Measurements from ENCODE around the gene GYG1.

GYG1 gene

GRCh38 chr3:149058198-149058597, 66.9 kb downstream of the GYG1 start:
- no peak for TF ChIP-seq TAF1 (IDR thresholded peaks at IDR 0.05; ENCODE audit: borderline replicate concordance, insufficient read depth, low read length)
- no peak for TF ChIP-seq SIN3A (IDR thresholded peaks at IDR 0.05; ENCODE audit: borderline replicate concordance, insufficient read depth, low read length)
- TF ChIP-seq REST (IDR thresholded peaks at IDR 0.05; ENCODE audit: insufficient read depth in 1 of 2, low read depth in 2 of 2, low read length in 2 of 2): no peak

- TF ChIP-seq TAF1 (IDR thresholded peaks at IDR 0.05; ENCODE audit: borderline replicate concordance, insufficient read depth, low read length) (no peak), FOXP2 (optimal IDR thresholded peaks at IDR 0.05; ENCODE audit: borderline replicate concordance, extremely low read depth, extremely low read length, insufficient read depth) (no peak), REST (IDR thresholded peaks at IDR 0.05; ENCODE audit: insufficient read depth in 1 of 2, low read depth in 2 of 2, low read length in 2 of 2) (no peak), SIN3A (IDR thresholded peaks at IDR 0.05; ENCODE audit: borderline replicate concordance, insufficient read depth, low read length) (no peak), POLR2AphosphoS5 (IDR thresholded peaks at IDR 0.05; ENCODE audit: low read depth, low read length) (no peak)
These were observed 67.3 kb downstream of the GYG1 start for GRCh38 chr3:149058602-149059001.

GRCh38 chr3:149061776-149062175, 70.4 kb downstream of the GYG1 start:
- TF ChIP-seq POLR2AphosphoS5 (IDR thresholded peaks at IDR 0.05; ENCODE audit: low read depth, low read length) (no peak), SIN3A (IDR thresholded peaks at IDR 0.05; ENCODE audit: borderline replicate concordance, insufficient read depth, low read length) (no peak), FOXP2 (optimal IDR thresholded peaks at IDR 0.05; ENCODE audit: borderline replicate concordance, extremely low read depth, extremely low read length, insufficient read depth) (no peak), TAF1 (IDR thresholded peaks at IDR 0.05; ENCODE audit: borderline replicate concordance, insufficient read depth, low read length) (no peak), REST (IDR thresholded peaks at IDR 0.05; ENCODE audit: insufficient read depth in 1 of 2, low read depth in 2 of 2, low read length in 2 of 2) (no peak)

GRCh38 chr3:149067883-149068282, 76.5 kb downstream of the GYG1 start:
- TF ChIP-seq POLR2AphosphoS5 (IDR thresholded peaks at IDR 0.05; ENCODE audit: low read depth, low read length) (no peak), FOXP2 (optimal IDR thresholded peaks at IDR 0.05; ENCODE audit: borderline replicate concordance, extremely low read depth, extremely low read length, insufficient read depth) (no peak), TAF1 (IDR thresholded peaks at IDR 0.05; ENCODE audit: borderline replicate concordance, insufficient read depth, low read length) (no peak), SIN3A (IDR thresholded peaks at IDR 0.05; ENCODE audit: borderline replicate concordance, insufficient read depth, low read length) (no peak), REST (IDR thresholded peaks at IDR 0.05; ENCODE audit: insufficient read depth in 1 of 2, low read depth in 2 of 2, low read length in 2 of 2) (no peak)

Measured in PFSK-1 (cell line).